ENCODE data around the gene CALHM2. TPM values are rescaled to one million over a fixed set of nuclear protein-coding genes. Genes with fewer than 3 reads are reported as not detected.

CALHM2 gene
- total RNA-seq, 1 experiment from 2014 or later: 1.9 TPM

GRCh38 chr10:103467406-103467805 is 15.2 kb upstream of the CALHM2 start:
- Mint-ChIP-seq H3K36me3 (no peaks in the 10 kb centered on the region), H3K27me3 (ENCODE audit: low read depth) (no peaks in the 10 kb centered on the region; the same call in 1 of the 2 replicates), H3K9me3 (no peaks in the 10 kb centered on the region), H3K27ac (0 out of 2 replicates have a peak overlapping the region, but pooled peaks have one; percentile 52), H3K4me3 (no peak overlapping the region), H3K4me1 (peaks cover 10% of the 10 kb centered on the region)
- ATAC-seq (no peak), DNase-seq (ENCODE audit: low spot score) (no peak)
- TF ChIP-seq ZNF263 (CRISPR knock-in tag; IDR thresholded peaks at IDR 0.05; ENCODE audit: low read depth) (no peak), ATF6 (CRISPR knock-in tag; IDR thresholded peaks at IDR 0.05) (no peak), MYBL2 (CRISPR knock-in tag; IDR thresholded peaks at IDR 0.05) (no peak), RORB (CRISPR knock-in tag; IDR thresholded peaks at IDR 0.05) (no peak), E2F1 (CRISPR knock-in tag; IDR thresholded peaks at IDR 0.05) (no peak), GRHL2 (CRISPR knock-in tag; IDR thresholded peaks at IDR 0.05; ENCODE audit: insufficient replicate concordance, severe bottlenecking) (no peak), ZNF281 (CRISPR knock-in tag; IDR thresholded peaks at IDR 0.05) (no peak), ZBTB21 (CRISPR knock-in tag; IDR thresholded peaks at IDR 0.05; ENCODE audit: borderline replicate concordance) (no peak), ZNF317 (CRISPR knock-in tag; IDR thresholded peaks at IDR 0.05; ENCODE audit: borderline replicate concordance, low read depth) (no peak), FOXP4 (CRISPR knock-in tag; IDR thresholded peaks at IDR 0.05) (no peak), JAZF1 (CRISPR knock-in tag; IDR thresholded peaks at IDR 0.05) (no peak), PREB (CRISPR knock-in tag; IDR thresholded peaks at IDR 0.05; ENCODE audit: borderline replicate concordance) (no peak), ARID4B (CRISPR knock-in tag; IDR thresholded peaks at IDR 0.05; ENCODE audit: borderline replicate concordance) (no peak), NR2C2 (CRISPR knock-in tag; IDR thresholded peaks at IDR 0.05) (no peak), MAX (CRISPR knock-in tag; IDR thresholded peaks at IDR 0.05) (no peak), E2F4 (CRISPR knock-in tag; IDR thresholded peaks at IDR 0.05; ENCODE audit: borderline replicate concordance, low read depth) (no peak)
- ChIA-PET POLR2A (no interaction called here), CTCF (interaction anchor here (1.0 to 1.4 kb wide), 2 partner anchors 9 to 18 kb away, joined by 3 to 5 read pairs; no protein-coding TSS in a partner anchor)
